HCT116 (cell line): ENCODE results near the gene FHDC1. TPM values are rescaled to one million over a fixed set of nuclear protein-coding genes. Genes with fewer than 3 reads are reported as not detected.

Experiments
- ATAC-seq: fragments of 200-7000 bp; cut with Tn5 transposase; 2 replicates; pipeline ENCODE4 v1.9.1; 2020; ENCODE audit warnings: mild to moderate bottlenecking, moderate library complexity
- BruUV-seq: library from RNA; stranded (reverse); fragments of 400-500 nt; replicated peaks from 2 replicates; lab custom pipeline; 2021; lab: Mats Ljungman, UMichigan
- CTCF ChIA-PET: fragments of 300-600 bp; sonication (Branson Sonifier 250); formaldehyde crosslinking; loops from one replicate; lab custom pipeline; 2021; ENCODE audit warnings: antibody characterized with exemption; lab: Charles Lee
- POLR2A ChIA-PET: fragments of 300-600, 350-600 bp; sonication (Branson Sonifier 250); formaldehyde crosslinking; loops from one replicate; lab custom pipeline; 2021; ENCODE audit warnings: antibody characterized with exemption; lab: Charles Lee
- RAD21 ChIA-PET, 2 experiments: fragments of 300-600 bp; sonication (Branson Sonifier 250); formaldehyde crosslinking; loops; one replicate each; lab custom pipeline; 2023; ENCODE audit warnings: low total read pairs in 2 of 2; ENCODE audit not compliant: uncharacterized antibody in 2 of 2, unreplicated experiment in 2 of 2, low non-redundant PET in 1 of 2; lab: Charles Lee
- DNase-seq: peaks from one replicate; pipeline ENCODE4 v3.0.0-alpha.2; 2010; ENCODE audit warnings: low read depth, low spot score
- H2AFZ ChIP-seq: fragments of 200-600 bp; shearing (Covaris generic), sonication (generic); 2 replicates; pipeline ENCODE4 v1.6.1; 2017; ENCODE audit warnings: low read depth, mixed run types, mixed read lengths, antibody characterized with exemption, low read length; ENCODE audit not compliant: poor library complexity, severe bottlenecking
- H3K27ac ChIP-seq: 2 replicates; pipeline ENCODE4 v1.5.1; 2012; ENCODE audit warnings: low read depth, low read length
- H3K27me3 ChIP-seq: fragments of 200-600 bp; sonication (generic); 2 replicates; pipeline ENCODE4 v1.6.1; 2016; ENCODE audit warnings: mixed run types, low read length, mixed read lengths; ENCODE audit not compliant: insufficient read depth
- H3K36me3 ChIP-seq, 2 experiments: fragments of 200-500 bp in 1 of 2; fragments of 200-600 bp in 1 of 2; sonication (Bioruptor generic) in 1 of 2; sonication (generic) in 1 of 2; 2 replicates each; pipeline versions ENCODE4 v1.5.1 to v1.6.1; 2014 to 2016; ENCODE audit warnings: low read length in 2 of 2, inconsistent platforms in 1 of 2, mixed read lengths in 1 of 2, mixed run types in 1 of 2; ENCODE audit not compliant: insufficient read depth in 2 of 2, control insufficient read depth in 1 of 2
- H3K4me1 ChIP-seq, 2 experiments: fragments of 200-600 bp in 1 of 2; sonication (generic) in 1 of 2; 2 replicates each; pipeline versions ENCODE4 v1.5.1 to v1.6.1; 2012 to 2017; ENCODE audit warnings: low read length in 2 of 2, inconsistent platforms in 1 of 2, mild to moderate bottlenecking in 1 of 2, mixed read lengths in 1 of 2, mixed run types in 1 of 2, moderate library complexity in 1 of 2; ENCODE audit not compliant: insufficient read depth in 2 of 2, control insufficient read depth in 1 of 2
- H3K4me2 ChIP-seq: fragments of 200-600 bp; sonication (generic); 2 replicates; pipeline ENCODE4 v1.6.1; 2017; ENCODE audit warnings: mixed run types, low read length, mixed read lengths
- H3K4me3 ChIP-seq, 2 experiments: fragments of 200-600 bp in 1 of 2; sonication (generic) in 1 of 2; replicated peaks in 1 of 2; 2 replicates each; pipeline ENCODE4 v1.5.1; 2011 to 2016; ENCODE audit warnings: low read length in 2 of 2, control low read depth in 1 of 2, low read depth in 1 of 2, mild to moderate bottlenecking in 1 of 2, mixed read lengths in 1 of 2, mixed run types in 1 of 2
- H3K79me2 ChIP-seq: fragments of 200-600 bp; sonication (generic); 2 replicates; pipeline ENCODE4 v1.6.1; 2017; ENCODE audit warnings: mild to moderate bottlenecking, mixed run types, low read length, moderate library complexity, mixed read lengths; ENCODE audit not compliant: insufficient read depth
- H3K9ac ChIP-seq: fragments of 200-600 bp; sonication (generic); 2 replicates; pipeline ENCODE4 v1.6.1; 2016; ENCODE audit warnings: low read length, mixed read lengths
- H3K9me2 ChIP-seq: fragments of 200-600 bp; sonication (generic), shearing (Covaris generic); 2 replicates; pipeline ENCODE4 v1.6.1; 2017; ENCODE audit warnings: mixed run types, mild to moderate bottlenecking, moderate library complexity; ENCODE audit not compliant: insufficient read depth
- H3K9me3 ChIP-seq, 2 experiments: fragments of 200-500 bp in 1 of 2; fragments of 200-600 bp in 1 of 2; sonication (Bioruptor generic) in 1 of 2; sonication (generic) in 1 of 2; 2 replicates each; pipeline ENCODE4 v1.6.1; 2014 to 2017; ENCODE audit warnings: low read length in 2 of 2, mixed read lengths in 2 of 2, inconsistent platforms in 1 of 2, low read depth in 1 of 2, mild to moderate bottlenecking in 1 of 2, mixed run types in 1 of 2, moderate library complexity in 1 of 2; ENCODE audit not compliant: control insufficient read depth in 1 of 2, insufficient read depth in 1 of 2
- H4K20me1 ChIP-seq: fragments of 200-600 bp; sonication (generic), shearing (Covaris generic); 2 replicates; pipeline ENCODE4 v1.6.1; 2017; ENCODE audit warnings: mixed run types, mild to moderate bottlenecking, moderate library complexity; ENCODE audit not compliant: insufficient read depth
- CBX3 ChIP-seq: IDR thresholded peaks from 2 replicates; pipeline ENCODE4 v1.6.1; 2012; ENCODE audit warnings: low read depth
- CEBPB ChIP-seq: IDR thresholded peaks from 2 replicates; pipeline ENCODE4 v1.6.1; 2012; ENCODE audit warnings: low read depth
- EGR1 ChIP-seq: IDR thresholded peaks from 2 replicates; pipeline ENCODE4 v1.6.1; 2012; ENCODE audit warnings: low read depth
- ELF1 ChIP-seq: IDR thresholded peaks from 2 replicates; pipeline ENCODE4 v1.6.1; 2012; ENCODE audit warnings: low read depth, borderline replicate concordance
- FOSL1 ChIP-seq: IDR thresholded peaks from 2 replicates; pipeline ENCODE4 v1.6.1; 2012; ENCODE audit warnings: low read depth
- MAX ChIP-seq: IDR thresholded peaks from 2 replicates; pipeline ENCODE4 v1.6.1; 2012
- POLR2A ChIP-seq: IDR thresholded peaks from 2 replicates; pipeline ENCODE4 v1.7.0; 2011; ENCODE audit warnings: borderline replicate concordance; ENCODE audit not compliant: insufficient read depth, insufficient read length; ENCODE audit errors: extremely low read depth
- POLR2AphosphoS5 ChIP-seq: IDR thresholded peaks from 2 replicates; pipeline ENCODE4 v1.6.1; 2011; ENCODE audit warnings: mild to moderate bottlenecking, low read depth, low read length, moderate library complexity
- RAD21 ChIP-seq: IDR thresholded peaks from 2 replicates; pipeline ENCODE4 v1.6.1; 2012; ENCODE audit warnings: low read depth, mild to moderate bottlenecking
- REST ChIP-seq: IDR thresholded peaks from 2 replicates; pipeline ENCODE4 v1.6.1; 2012; ENCODE audit warnings: low read depth
- SIN3A ChIP-seq: IDR thresholded peaks from 2 replicates; pipeline ENCODE4 v1.6.1; 2012; ENCODE audit warnings: low read depth
- TCF7L2 ChIP-seq: IDR thresholded peaks from 2 replicates; pipeline ENCODE4 v1.7.0; 2011; ENCODE audit warnings: borderline replicate concordance, inconsistent platforms; ENCODE audit not compliant: insufficient read depth, insufficient read length; ENCODE audit errors: extremely low read depth
- YY1 ChIP-seq: IDR thresholded peaks from 2 replicates; pipeline ENCODE4 v1.6.1; 2011; ENCODE audit warnings: low read length, low read depth, moderate library complexity, mild to moderate bottlenecking; ENCODE audit not compliant: insufficient replicate concordance; ENCODE audit errors: extremely low read depth
- ZBTB33 ChIP-seq: IDR thresholded peaks from 2 replicates; pipeline ENCODE4 v1.6.1; 2011; ENCODE audit warnings: mild to moderate bottlenecking, low read length, moderate library complexity; ENCODE audit not compliant: insufficient replicate concordance; ENCODE audit errors: extremely low read depth
- ZNF274 ChIP-seq: fragments of 200-500 bp; sonication (Bioruptor generic); IDR thresholded peaks from 2 replicates; pipeline ENCODE4 v1.6.1; 2014; ENCODE audit warnings: mild to moderate bottlenecking, low read depth, low read length, inconsistent platforms
- intact Hi-C: fragments of 100-400 bp; cut with micrococcal nuclease; formaldehyde crosslinking; loops from 2 replicates; pipeline ENCODE4 v1.10.0; 2022
- total RNA-seq: library from RNA; stranded (reverse); gene quantifications from one replicate; pipeline ENCODE4 v1.2.1, GENCODE V29; 2021; ENCODE audit not compliant: unreplicated experiment
- TF ChIP-seq, protein P1 (sequence below): IDR thresholded peaks from 2 replicates; pipeline ENCODE4 v1.6.1; 2012

Gene FHDC1
- total RNA-seq, 1 experiment from 2014 or later = 1.8 TPM

DNA sequence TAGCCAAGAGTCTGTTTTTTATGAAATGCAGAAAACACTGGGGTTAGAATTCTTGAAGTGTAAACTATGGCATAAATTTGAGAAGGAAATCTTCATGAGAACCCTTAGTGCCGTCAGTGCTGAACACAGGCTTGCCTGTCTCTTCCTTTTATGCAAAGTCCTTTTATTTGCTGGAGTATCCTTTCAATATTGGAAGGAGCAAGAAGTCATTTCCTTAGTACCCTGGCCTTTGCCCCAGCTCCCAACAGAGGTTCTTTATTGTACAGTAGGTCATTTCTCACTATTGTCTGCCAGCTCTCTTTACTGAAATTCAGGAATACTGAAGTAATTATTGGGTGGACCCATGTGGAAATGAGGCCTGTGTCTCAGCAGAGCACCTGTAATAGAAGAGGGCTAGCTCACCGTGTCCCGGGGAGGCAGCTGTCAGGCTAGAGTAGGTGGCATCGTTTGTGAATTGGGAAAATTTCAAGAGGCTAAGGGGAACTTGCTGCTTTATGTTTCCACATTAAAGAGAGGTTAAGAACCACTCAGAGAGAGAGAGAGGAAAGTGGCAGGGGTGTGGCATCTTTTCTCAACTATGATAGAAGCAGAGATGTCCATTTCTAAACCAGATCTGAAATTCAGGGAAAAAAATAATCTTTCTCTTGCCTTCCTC lies 8.7 kb downstream of the FHDC1 start:
- BruUV-seq = no TSS peak
- no peaks in the 10 kb centered on the region for H3K9me2 ChIP-seq
- no peaks in the 10 kb centered on the region for H3K79me2 ChIP-seq
- H3K27me3 ChIP-seq = no peaks in the 10 kb centered on the region; the same call in 1 of the 2 replicates
- ATAC-seq = no peak
- no peak overlapping the region for H3K4me2 ChIP-seq
- RAD21 ChIA-PET = no interaction called here
- no peaks in the 10 kb centered on the region for H3K4me1 ChIP-seq
- POLR2A ChIA-PET = no interaction called here
- CTCF ChIA-PET = no interaction called here
- H3K36me3 ChIP-seq = no peaks in the 10 kb centered on the region
- DNase-seq = no peak
- H3K9ac ChIP-seq = no peak overlapping the region
- H3K4me3 ChIP-seq = no peak overlapping the region
- no peak overlapping the region for H3K27ac ChIP-seq
- H2AFZ ChIP-seq = no peak overlapping the region
- H3K9me3 ChIP-seq = no peaks in the 10 kb centered on the region
- H4K20me1 ChIP-seq = no peaks in the 10 kb centered on the region
- TF ChIP-seq RAD21 = no peak
- TF ChIP-seq MAX = no peak
- no peak for TF ChIP-seq CBX3
- TF ChIP-seq ZBTB33 = no peak
- TF ChIP-seq, protein P1, sequence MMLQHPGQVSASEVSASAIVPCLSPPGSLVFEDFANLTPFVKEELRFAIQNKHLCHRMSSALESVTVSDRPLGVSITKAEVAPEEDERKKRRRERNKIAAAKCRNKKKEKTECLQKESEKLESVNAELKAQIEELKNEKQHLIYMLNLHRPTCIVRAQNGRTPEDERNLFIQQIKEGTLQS = no peak
- TF ChIP-seq POLR2A = no peak
- TF ChIP-seq TCF7L2 = no peak
- TF ChIP-seq REST = no peak
- no peak for TF ChIP-seq YY1
- TF ChIP-seq SIN3A = no peak
- TF ChIP-seq POLR2AphosphoS5 = no peak
- no peak for TF ChIP-seq EGR1
- TF ChIP-seq CEBPB = no peak
- TF ChIP-seq ZNF274 = no peak
- no peak for TF ChIP-seq FOSL1
- no peak for TF ChIP-seq ELF1
- intact Hi-C loops = no loop called here
